ENCODE data around the gene GPSM1.

DNA sequence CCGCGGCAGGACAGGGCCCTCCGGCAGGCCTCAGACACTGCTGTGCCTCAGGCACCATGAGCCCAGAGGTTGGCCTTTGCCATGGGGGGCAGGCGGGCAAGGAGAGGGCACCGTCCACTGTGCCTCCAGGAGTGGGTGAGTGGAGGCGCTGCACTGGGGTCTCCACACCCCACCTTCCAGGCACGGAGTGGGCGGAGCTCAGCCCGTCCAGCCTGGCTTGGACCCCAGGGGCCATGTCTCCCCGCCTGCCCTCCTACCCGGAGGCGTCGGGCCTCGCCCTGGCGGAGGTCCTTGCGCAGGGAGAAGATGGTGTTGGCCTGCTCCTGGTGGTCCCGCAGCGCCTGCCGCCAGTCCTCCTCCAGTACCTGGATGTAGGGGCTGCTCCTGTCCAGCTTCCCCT, 42.7 kb downstream of the GPSM1 start:
- TF ChIP-seq, protein P1, sequence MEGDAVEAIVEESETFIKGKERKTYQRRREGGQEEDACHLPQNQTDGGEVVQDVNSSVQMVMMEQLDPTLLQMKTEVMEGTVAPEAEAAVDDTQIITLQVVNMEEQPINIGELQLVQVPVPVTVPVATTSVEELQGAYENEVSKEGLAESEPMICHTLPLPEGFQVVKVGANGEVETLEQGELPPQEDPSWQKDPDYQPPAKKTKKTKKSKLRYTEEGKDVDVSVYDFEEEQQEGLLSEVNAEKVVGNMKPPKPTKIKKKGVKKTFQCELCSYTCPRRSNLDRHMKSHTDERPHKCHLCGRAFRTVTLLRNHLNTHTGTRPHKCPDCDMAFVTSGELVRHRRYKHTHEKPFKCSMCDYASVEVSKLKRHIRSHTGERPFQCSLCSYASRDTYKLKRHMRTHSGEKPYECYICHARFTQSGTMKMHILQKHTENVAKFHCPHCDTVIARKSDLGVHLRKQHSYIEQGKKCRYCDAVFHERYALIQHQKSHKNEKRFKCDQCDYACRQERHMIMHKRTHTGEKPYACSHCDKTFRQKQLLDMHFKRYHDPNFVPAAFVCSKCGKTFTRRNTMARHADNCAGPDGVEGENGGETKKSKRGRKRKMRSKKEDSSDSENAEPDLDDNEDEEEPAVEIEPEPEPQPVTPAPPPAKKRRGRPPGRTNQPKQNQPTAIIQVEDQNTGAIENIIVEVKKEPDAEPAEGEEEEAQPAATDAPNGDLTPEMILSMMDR (IDR thresholded peaks at IDR 0.05) = no peak
- no peak for TF ChIP-seq POLR2A (IDR thresholded peaks at IDR 0.05)
